Endothelial cell of umbilical vein (primary cell): ENCODE measurements around the gene DENND1B.

Experiments
- EZH2 ChIP-seq: IDR thresholded peaks from 2 replicates; pipeline ENCODE4 v1.6.1; 2012; ENCODE audit warnings: borderline replicate concordance, low read depth, mild to moderate bottlenecking, moderate library complexity, low read length, inconsistent platforms; ENCODE audit not compliant: severe bottlenecking
- MYC ChIP-seq: IDR thresholded peaks from one replicate; pipeline ENCODE4 v1.6.1; 2011; ENCODE audit warnings: mild to moderate bottlenecking, low read depth, low read length
- POLR2A ChIP-seq: IDR thresholded peaks from 2 replicates; pipeline ENCODE4 v1.6.1; 2012; ENCODE audit warnings: low read depth, mild to moderate bottlenecking, control low read depth, low read length
- POLR2AphosphoS5 ChIP-seq: IDR thresholded peaks from 2 replicates; pipeline ENCODE4 v1.6.1; 2012; ENCODE audit warnings: low read depth, mild to moderate bottlenecking, control low read depth, low read length, moderate library complexity; ENCODE audit not compliant: insufficient read depth
- TF ChIP-seq, protein P1 (sequence below), 2 donors: IDR thresholded peaks; 1 replicate in 1 of 2; 2 replicates in 1 of 2; pipeline ENCODE4 v1.5.1; 2011; ENCODE audit warnings: low read length in 2 of 2, mild to moderate bottlenecking in 2 of 2, moderate library complexity in 2 of 2, control low read depth in 1 of 2, inconsistent platforms in 1 of 2, low read depth in 1 of 2; ENCODE audit not compliant: insufficient read depth in 1 of 2; ENCODE audit errors: extremely low read depth in 1 of 2
- TF ChIP-seq, protein P2 (sequence below): IDR thresholded peaks from 2 replicates; pipeline ENCODE4 v1.6.1; 2011; ENCODE audit not compliant: insufficient read depth, insufficient read length

DNA sequence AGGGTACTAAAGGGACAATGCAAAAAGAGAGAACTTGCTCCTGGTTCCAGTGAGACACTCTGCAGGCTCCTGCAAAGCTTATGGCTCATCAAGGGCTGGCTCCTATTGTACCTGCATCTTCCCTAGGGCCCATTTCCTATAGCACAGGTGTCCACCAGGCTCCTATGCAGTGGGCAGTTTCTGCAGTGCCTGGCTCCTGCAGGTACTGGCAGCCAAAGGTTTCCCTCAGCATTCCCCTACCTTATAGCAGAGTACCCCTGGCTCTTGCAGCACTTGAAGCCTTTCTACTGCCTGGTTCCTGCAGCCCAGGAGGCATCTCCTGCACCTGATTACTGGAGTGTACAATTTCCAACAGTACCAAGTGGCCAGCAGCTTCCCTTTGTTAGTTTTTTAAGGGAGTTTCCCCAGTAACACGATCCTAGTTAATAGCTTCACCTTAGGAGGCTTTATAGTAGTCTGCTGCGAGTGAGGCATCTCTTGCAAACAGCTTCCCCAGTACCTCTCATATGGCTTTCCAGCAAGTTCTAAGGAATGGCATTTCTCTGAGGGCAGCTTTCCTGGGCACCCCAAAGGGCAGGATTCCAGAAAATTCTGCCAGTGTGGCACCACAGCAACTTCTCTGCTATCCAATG lies 141.7 kb downstream of the DENND1B start:
- TF ChIP-seq, protein P1, sequence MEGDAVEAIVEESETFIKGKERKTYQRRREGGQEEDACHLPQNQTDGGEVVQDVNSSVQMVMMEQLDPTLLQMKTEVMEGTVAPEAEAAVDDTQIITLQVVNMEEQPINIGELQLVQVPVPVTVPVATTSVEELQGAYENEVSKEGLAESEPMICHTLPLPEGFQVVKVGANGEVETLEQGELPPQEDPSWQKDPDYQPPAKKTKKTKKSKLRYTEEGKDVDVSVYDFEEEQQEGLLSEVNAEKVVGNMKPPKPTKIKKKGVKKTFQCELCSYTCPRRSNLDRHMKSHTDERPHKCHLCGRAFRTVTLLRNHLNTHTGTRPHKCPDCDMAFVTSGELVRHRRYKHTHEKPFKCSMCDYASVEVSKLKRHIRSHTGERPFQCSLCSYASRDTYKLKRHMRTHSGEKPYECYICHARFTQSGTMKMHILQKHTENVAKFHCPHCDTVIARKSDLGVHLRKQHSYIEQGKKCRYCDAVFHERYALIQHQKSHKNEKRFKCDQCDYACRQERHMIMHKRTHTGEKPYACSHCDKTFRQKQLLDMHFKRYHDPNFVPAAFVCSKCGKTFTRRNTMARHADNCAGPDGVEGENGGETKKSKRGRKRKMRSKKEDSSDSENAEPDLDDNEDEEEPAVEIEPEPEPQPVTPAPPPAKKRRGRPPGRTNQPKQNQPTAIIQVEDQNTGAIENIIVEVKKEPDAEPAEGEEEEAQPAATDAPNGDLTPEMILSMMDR (IDR thresholded peaks at IDR 0.05; ENCODE audit: extremely low read depth in 1 of 2, insufficient read depth in 1 of 2, low read depth in 1 of 2, low read length in 2 of 2): no peak
- TF ChIP-seq, protein P2, sequence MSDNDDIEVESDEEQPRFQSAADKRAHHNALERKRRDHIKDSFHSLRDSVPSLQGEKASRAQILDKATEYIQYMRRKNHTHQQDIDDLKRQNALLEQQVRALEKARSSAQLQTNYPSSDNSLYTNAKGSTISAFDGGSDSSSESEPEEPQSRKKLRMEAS: no peak
- TF ChIP-seq MYC (no peak), EZH2 (no peak), POLR2AphosphoS5 (no peak), POLR2A (no peak)
